Natural killer cell (primary cell): Measurements from ENCODE around the gene MARF1. TPM values are rescaled to one million over a fixed set of nuclear protein-coding genes. Genes with fewer than 3 reads are reported as not detected.
A peak's percentile ranks its signal among the peaks of the same experiment; 100 is the strongest.

Source experiments
- ATAC-seq, 3 donors: fragments of 150-1000 bp in 2 of 3; fragments of 200-7000 bp in 1 of 3; cut with Tn5 transposase; 1 replicate in 1 of 3; 2 replicates in 2 of 3; pipeline ENCODE4 v1.10.0; 2021; ENCODE audit warnings: mild to moderate bottlenecking in 2 of 3, moderate library complexity in 2 of 3
- DNase-seq, 2 donors: peaks; one replicate each; pipeline versions ENCODE4 v3.0.0 to v3.0.0-alpha.2; 2013 to 2021; ENCODE audit warnings: mixed read lengths in 1 of 2
- H3K27ac ChIP-seq: one replicate; pipeline ENCODE4 v1.5.1; 2013; ENCODE audit warnings: mild to moderate bottlenecking, low read length
- H3K27me3 ChIP-seq: one replicate; pipeline ENCODE4 v1.6.1; 2013; ENCODE audit warnings: low read length; ENCODE audit not compliant: control insufficient read depth, insufficient read depth
- H3K36me3 ChIP-seq: one replicate; pipeline ENCODE4 v1.6.1; 2013; ENCODE audit warnings: low read length; ENCODE audit not compliant: control insufficient read depth, insufficient read depth
- H3K4me1 ChIP-seq: one replicate; pipeline ENCODE4 v1.6.1; 2013; ENCODE audit warnings: low read length; ENCODE audit not compliant: control insufficient read depth, insufficient read depth
- H3K4me3 ChIP-seq: one replicate; pipeline ENCODE4 v1.5.1; 2013; ENCODE audit warnings: low read length
- H3K9me3 ChIP-seq: one replicate; pipeline ENCODE4 v1.6.1; 2013; ENCODE audit warnings: low read length; ENCODE audit not compliant: control insufficient read depth, insufficient read depth
- H3K27ac Mint-ChIP-seq, 2 donors: one replicate each; pipeline ENCODE4 v1.8.0; 2022; ENCODE audit warnings: mild to moderate bottlenecking in 2 of 2, mixed read lengths in 2 of 2, moderate library complexity in 1 of 2
- H3K27me3 Mint-ChIP-seq, 2 donors: one replicate each; pipeline ENCODE4 v1.8.0; 2022; ENCODE audit warnings: low read depth in 2 of 2, mixed read lengths in 2 of 2
- H3K36me3 Mint-ChIP-seq: one replicate; pipeline ENCODE4 v1.8.0; 2022; ENCODE audit warnings: mixed read lengths
- H3K4me1 Mint-ChIP-seq, 2 donors: one replicate each; pipeline ENCODE4 v1.8.0; 2022; ENCODE audit warnings: mixed read lengths in 2 of 2
- H3K4me3 Mint-ChIP-seq: one replicate; pipeline ENCODE4 v1.8.0; 2022; ENCODE audit warnings: mild to moderate bottlenecking, moderate library complexity, mixed read lengths
- H3K9me3 Mint-ChIP-seq, 2 donors: one replicate each; pipeline ENCODE4 v1.8.0; 2022; ENCODE audit warnings: mixed read lengths in 2 of 2
- CTCF ChIP-seq: fragments of 200-600 bp; IDR thresholded peaks from one replicate; pipeline ENCODE4 v1.8.0; 2022; ENCODE audit warnings: antibody characterized with exemption
- WGBS: methylation state at CpG from one replicate; pipeline ENCODE4 v1.1.7; 2013; ENCODE audit warnings: missing lambda C conversion rate; ENCODE audit not compliant: insufficient coverage; 5-methylcytosine and 5-hydroxymethylcytosine counted together
- intact Hi-C: fragments of 100-400 bp; cut with micrococcal nuclease; formaldehyde crosslinking; loops from one replicate; pipeline ENCODE4 v1.14.2; 2022
- total RNA-seq, 4 donors: library from RNA; stranded (reverse); fragments of 120-200 nt in 1 of 4; gene quantifications; one replicate each; pipeline versions ENCODE4 v1.2.3 to v1.2.4, GENCODE V29; 2013 to 2022

The MARF1 gene
- total RNA-seq, 3 donors from 2014 or later (not counting 1 experiment from before 2014, with no cell fraction given) = 127 to 149 (median 140) TPM

- H3K36me3 Mint-ChIP-seq = peaks cover 31% of the 10 kb centered on the region
Measured at GRCh38 chr16:15616475-15617165, 26.3 kb downstream of the MARF1 start.

GRCh38 chr16:15616012-15616411 lies 26.9 kb downstream of the MARF1 start:
- H3K4me1 ChIP-seq = no peaks in the 10 kb centered on the region
- no peak overlapping the region for H3K4me3 ChIP-seq
- peaks cover 0 to 5% of the 10 kb centered on the region in 2 donors for H3K4me1 Mint-ChIP-seq
- DNase-seq = no peak
- intact Hi-C loops = no loop called here
- no peaks in the 10 kb centered on the region for H3K9me3 Mint-ChIP-seq
- no peak for ATAC-seq
- H3K27me3 Mint-ChIP-seq = no peaks in the 10 kb centered on the region
- peaks cover 85% of the 10 kb centered on the region for H3K36me3 ChIP-seq
- no peak overlapping the region for H3K27ac ChIP-seq
- TF ChIP-seq CTCF = no peak
- no peaks in the 10 kb centered on the region for H3K27me3 ChIP-seq
- WGBS = 96% methylated on average over 4 of the region's 4 CpGs
- H3K27ac Mint-ChIP-seq = no peak overlapping the region
- no peaks in the 10 kb centered on the region for H3K9me3 ChIP-seq
- H3K36me3 Mint-ChIP-seq = peaks cover 31% of the 10 kb centered on the region
- H3K4me3 Mint-ChIP-seq = no peak overlapping the region

More at GRCh38 chr16:15616475-15617165, 26.3 kb downstream of the MARF1 start:
- Histone ChIP-seq H3K4me1 (no peaks in the 10 kb centered on the region), H3K27me3 (no peaks in the 10 kb centered on the region), H3K4me3 (no peak overlapping the region), H3K36me3 (peaks cover 85% of the 10 kb centered on the region), H3K27ac (no peak overlapping the region), H3K9me3 (no peaks in the 10 kb centered on the region)
- 90% methylated on average over 11 of the region's 11 CpGs for WGBS
- H3K4me3 Mint-ChIP-seq = no peak overlapping the region
- H3K27me3 Mint-ChIP-seq = no peaks in the 10 kb centered on the region
- no peak for TF ChIP-seq CTCF
- DNase-seq (no peak), ATAC-seq (no peak)
- H3K4me1 Mint-ChIP-seq = peaks cover 0 to 5% of the 10 kb centered on the region in 2 donors
- H3K27ac Mint-ChIP-seq = no peak overlapping the region
- intact Hi-C loops = no loop called here
- no peaks in the 10 kb centered on the region for H3K9me3 Mint-ChIP-seq

GRCh38 chr16:15613676-15614075 lies 29.3 kb downstream of the MARF1 start:
- Mint-ChIP-seq H3K4me1 (peaks cover 0 to 5% of the 10 kb centered on the region in 2 donors), H3K9me3 (no peaks in the 10 kb centered on the region), H3K4me3 (no peak overlapping the region), H3K36me3 (peaks cover 17% of the 10 kb centered on the region), H3K27ac (peak overlapping the region in 1 of 2 donors; percentile 41), H3K27me3 (no peaks in the 10 kb centered on the region)
- H3K4me1 ChIP-seq = no peaks in the 10 kb centered on the region
- no peak for TF ChIP-seq CTCF
- ATAC-seq = no peak
- H3K36me3 ChIP-seq = peaks cover 83% of the 10 kb centered on the region
- no peak overlapping the region for H3K27ac ChIP-seq
- no peak overlapping the region for H3K4me3 ChIP-seq
- DNase-seq = no peak
- intact Hi-C loops = no loop called here
- H3K9me3 ChIP-seq = no peaks in the 10 kb centered on the region
- WGBS = 93% methylated on average over 4 of the region's 4 CpGs
- H3K27me3 ChIP-seq = no peaks in the 10 kb centered on the region

GRCh38 chr16:15611610-15612009 lies 31.3 kb downstream of the MARF1 start:
- H3K27ac Mint-ChIP-seq = peak overlapping the region; percentile 18 to 41
- H3K27ac ChIP-seq = no peak overlapping the region
- TF ChIP-seq CTCF = no peak
- H3K9me3 Mint-ChIP-seq = no peaks in the 10 kb centered on the region
- no peak for DNase-seq
- intact Hi-C loops = no loop called here
- no peak for ATAC-seq
- H3K27me3 Mint-ChIP-seq = no peaks in the 10 kb centered on the region
- H3K9me3 ChIP-seq = no peaks in the 10 kb centered on the region
- peaks cover 17% of the 10 kb centered on the region for H3K36me3 Mint-ChIP-seq
- H3K4me1 Mint-ChIP-seq = peaks cover 4 to 6% of the 10 kb centered on the region in 2 donors
- peaks cover 82% of the 10 kb centered on the region for H3K36me3 ChIP-seq
- no peaks in the 10 kb centered on the region for H3K27me3 ChIP-seq
- H3K4me3 Mint-ChIP-seq = no peak overlapping the region
- no peak overlapping the region for H3K4me3 ChIP-seq
- WGBS = 98% methylated on average over 7 of the region's 7 CpGs
- no peaks in the 10 kb centered on the region for H3K4me1 ChIP-seq
